COLO668 (cell line): ENCODE measurements around the gene GPR3.
A peak's percentile ranks its signal among the peaks of the same experiment; 100 is the strongest.
"Not testable (repeated sequence)": the region's sequence is repeated elsewhere in the genome, so short reads cannot be mapped to it uniquely, and the experiment has no call there.

Experiments
- DNase-seq: peaks from one replicate; lab custom pipeline; 2025; ENCODE audit not compliant: unreplicated experiment; lab: John Stamatoyannopoulos, UW

GPR3 gene

DNA sequence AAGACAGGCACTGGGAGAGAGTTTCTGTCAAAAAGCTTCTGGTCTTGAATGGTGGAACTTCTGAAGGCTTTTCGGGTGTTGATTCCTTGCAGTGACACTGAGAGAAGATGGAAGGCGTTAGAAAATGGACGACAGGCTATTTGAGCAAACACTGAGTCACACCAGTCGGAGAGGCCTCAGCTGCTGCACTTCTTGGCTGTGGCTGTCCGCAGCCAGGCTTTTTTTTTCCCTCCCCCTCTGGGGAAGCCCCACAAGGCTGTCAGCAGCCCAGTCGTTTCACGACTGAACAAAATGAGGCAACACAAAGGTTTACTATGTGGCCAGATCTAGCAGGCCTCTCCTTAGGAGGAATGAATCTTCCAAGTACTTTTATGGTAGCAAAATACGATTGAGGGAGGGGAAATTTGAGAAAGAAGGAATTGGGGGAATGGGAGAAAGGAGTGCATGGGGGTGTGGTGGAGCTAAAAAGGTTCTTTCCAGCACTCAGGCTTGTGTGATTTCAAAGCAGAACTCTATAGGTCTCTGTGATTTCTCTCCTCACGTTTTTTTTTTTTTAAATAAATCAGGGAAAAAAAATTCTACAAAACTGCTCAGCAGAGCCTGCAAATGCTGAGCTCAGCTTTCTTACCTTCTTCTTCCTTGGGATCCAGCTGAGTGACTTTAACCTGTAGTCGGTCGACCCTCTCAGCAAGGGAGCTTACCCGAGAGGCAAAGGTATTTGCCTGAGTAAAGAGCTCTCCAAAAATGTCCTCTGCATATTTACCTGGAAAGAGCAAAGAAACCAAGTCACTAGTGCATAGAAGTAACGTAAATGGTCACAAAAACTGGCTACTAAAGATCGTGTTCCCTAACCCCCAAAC is 26.1 kb downstream of the GPR3 start:
- peak; percentile 60 for DNase-seq

DNA sequence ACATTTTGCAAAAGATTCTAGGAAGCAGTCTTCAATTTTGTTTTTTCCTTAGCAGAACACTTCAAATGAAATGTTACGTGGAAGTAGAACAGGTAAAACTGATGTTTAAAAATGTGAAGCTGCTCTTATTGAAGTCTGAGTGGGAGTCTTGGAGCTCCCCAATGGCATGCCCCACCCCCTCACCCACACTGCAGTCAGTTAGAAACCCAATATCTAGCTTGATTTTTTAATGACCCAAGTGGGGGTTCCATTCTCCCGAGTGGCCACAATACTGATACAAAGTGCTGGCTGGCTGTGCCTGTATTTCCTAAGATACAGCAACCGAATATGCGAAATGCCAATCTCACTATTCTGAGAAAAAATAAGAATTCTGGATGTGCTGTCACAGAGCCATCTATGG is 31.3 kb downstream of the GPR3 start:
- DNase-seq: no peak

DNA sequence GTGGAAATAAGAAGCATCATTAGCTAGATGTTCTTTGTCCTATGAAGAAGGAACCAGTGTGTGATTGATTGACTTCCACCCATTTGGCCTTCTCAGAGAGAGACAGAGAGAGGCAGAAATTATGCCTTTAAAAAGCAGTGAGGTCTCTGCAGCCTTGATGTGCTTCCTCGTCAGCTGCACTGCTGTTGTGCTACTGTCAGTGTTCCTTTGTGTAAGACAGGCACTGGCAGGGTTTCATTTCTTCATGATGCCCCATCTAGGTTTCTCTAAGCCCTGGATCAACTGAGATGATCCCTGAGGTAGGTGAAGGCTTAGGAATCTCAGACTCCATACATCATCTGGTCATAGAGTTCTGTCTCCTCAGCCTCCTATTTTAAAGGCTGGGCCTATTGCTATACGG is 34.9 kb downstream of the GPR3 start:
- DNase-seq: no peak

DNA sequence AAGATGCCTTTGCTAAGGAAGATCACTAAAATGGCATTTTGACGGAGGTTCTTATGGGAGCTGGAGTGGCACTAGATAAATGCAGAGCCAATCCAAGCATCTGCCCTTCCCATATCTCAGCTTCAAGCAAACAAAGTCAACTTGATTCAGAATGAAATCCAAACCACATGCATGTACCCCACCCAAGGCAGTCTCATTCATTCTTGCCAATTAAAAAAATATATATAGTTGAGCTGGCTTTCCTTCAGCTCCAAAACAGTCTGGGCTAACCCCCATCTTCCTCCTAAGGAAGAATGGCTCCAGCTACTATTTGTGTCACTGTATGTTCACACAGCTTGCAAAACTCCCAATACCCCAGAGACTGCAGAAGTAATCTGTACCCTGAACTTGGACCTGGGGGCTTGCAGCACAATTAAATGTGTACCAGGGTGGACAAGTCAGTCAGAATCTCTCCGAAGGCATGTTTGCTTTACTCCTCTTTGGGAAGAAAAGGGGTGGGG is 35.4 kb downstream of the GPR3 start:
- no peak for DNase-seq

DNA sequence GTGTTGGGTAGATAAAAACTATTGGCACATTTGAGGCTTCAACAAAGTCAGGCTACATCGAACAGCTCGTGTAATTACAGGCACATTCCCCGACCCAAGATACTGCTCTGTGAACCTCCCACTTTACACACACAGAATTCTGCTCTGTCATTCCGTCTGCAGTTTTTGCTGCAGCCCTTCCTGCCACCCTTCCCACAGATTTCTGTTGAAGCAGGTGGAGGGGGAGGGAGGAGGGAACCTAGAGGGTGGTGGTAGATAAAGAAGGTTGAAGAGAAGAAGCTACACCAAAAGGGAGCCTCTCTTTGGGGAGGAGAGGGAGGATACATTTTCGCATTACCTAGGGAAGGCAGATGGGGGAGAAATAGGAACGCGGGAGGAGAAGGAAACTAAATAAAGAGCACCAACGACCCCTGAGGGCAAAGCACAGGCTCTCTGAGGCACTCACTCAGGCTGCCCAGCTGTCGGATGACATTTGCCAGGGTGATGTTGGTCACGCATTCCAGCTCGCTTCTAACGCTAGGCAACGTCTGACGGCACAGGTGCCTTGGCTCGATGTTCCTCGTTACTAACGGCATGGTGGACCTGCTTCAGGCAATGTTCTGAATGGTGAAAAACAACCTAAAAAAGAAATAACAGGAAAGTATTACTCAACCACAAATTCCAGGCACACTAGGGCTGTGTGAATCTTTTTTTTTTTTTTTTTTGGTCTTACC is 36.0 kb downstream of the GPR3 start:
- DNase-seq: peak; percentile 52

DNA sequence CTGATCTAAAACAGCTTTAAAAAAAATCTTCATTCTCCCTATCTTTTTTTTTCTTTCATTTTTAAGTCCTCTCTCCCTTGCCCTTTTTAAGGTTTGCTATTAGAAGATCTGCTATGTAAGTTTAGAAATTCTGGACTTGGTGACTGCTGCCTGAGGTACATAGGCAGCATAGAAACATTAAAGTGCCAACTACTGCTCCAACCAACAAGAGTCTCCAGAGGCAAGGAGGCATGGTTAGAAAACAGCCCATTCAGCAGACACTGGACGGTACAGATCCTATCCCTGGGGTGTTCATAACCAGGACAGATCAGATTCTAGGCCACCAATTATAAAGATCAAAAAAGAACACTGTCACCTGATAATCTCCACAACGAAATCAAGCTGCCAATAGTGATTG is 36.6 kb downstream of the GPR3 start:
- DNase-seq: no peak

DNA sequence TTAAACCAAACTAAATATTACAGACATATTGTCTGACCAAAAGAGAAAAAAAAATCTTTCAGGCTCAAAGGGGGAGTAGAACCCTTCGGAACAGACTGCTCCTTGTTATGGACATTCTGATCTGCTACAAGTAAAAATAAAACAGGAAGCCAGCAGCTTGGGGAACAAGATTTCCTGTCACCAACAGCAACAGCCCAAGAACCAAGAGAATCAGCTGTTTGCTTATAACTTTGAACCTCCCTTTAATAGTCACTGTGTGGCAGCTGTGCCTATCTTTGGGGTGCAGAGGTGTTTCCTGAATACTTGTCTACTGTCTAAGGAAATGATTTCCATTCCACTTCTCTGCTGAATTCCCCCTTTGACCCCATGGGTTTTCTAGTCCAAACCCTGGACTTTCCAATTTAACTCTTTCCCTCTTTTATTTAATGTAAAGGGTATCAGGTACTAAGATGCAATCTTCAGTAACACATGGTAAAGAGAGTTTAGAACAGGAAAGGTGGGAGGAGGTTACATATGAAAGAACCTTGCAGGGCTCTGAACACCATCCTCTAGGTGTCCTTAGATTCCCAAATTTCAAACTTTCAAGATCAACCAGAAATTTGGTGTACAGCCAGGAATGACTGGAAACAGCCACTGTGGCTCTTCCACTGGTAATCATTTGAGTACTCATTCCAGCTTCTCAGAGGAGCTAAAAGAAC is 38.6 kb downstream of the GPR3 start:
- DNase-seq: no peak

DNA sequence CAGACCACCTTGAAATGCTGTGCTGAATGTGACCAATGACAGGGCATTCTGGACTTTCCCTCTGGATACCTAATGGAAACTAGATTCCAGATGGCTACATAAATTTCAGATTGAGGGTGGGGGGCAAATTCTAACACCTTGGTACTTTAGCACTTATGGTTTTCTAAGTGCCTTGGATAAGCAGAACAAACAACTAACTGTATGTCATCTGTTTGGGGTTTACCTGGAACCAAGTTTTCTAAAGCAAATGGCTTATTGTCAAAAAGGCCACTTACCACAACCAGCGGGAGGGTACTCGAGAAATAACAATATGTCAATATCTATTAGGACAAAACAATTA is 39.1 kb downstream of the GPR3 start:
- no peak for DNase-seq

DNA sequence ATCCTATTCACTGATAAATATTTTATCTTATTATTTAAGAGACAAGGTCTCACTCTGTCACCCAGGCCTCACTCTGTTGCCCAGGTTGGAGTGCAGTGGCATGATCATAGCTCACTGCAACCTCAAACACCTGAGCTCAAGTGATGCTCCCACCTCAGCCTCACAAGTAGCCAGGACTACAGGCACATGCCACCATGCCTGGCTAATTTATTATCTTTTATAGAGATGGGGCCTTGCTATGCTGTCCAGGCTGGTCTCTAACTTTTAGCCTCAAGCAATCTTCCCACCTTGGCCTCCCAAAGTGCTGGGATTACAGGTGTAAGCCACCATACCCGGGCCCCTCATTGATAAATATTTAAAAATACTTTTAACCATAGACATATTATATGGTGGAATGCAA is 40.3 kb downstream of the GPR3 start:
- DNase-seq: not testable (repeated sequence)

DNA sequence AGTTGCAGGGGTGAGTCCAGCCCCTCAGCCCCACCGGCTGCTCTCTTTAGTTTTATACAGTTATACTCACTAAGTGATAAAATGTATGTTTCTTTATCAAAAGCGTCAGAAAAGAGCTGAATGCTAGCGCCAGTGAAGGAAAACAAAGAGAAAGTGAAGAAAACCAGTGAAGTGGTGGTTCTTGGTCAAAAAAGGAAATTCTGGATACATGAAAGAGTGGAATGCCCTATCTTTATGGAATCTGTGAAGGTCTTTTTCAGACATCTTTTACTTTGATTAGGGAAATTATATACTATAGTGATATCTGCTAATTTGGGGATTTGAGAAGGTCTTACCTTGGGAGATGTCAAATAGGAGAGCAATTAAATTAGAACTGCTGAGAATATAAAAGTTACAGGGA is 41.3 kb downstream of the GPR3 start:
- no peak for DNase-seq

DNA sequence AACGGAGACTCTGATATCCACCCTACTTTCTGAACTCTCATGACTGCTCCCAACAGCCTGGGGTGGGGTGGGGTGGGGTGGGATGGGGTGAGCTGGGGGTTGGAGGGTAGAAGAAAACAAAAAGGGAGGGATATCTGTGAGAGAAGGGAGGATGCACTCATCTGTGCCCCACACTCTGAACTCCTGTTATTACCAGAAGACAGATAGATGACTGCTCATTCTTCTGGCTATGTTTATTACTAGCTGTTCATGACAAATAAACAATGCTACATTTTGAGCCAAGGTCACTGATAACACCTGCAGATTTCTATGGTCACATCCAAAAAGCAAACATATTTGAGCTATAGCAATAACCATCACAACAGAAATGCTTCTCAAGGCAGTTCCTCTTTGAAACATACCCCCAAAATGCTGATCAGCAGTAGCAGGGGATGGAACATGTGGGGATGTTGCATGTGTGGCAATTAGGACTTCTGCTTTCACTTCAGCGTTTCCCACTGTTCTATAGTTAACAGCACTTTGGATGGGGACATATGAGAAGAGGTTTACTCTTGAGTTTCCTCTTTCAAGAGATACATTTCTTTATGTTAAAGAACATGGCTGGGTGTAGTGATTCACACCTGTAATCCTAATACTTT is 43.3 kb downstream of the GPR3 start:
- DNase-seq: no peak

DNA sequence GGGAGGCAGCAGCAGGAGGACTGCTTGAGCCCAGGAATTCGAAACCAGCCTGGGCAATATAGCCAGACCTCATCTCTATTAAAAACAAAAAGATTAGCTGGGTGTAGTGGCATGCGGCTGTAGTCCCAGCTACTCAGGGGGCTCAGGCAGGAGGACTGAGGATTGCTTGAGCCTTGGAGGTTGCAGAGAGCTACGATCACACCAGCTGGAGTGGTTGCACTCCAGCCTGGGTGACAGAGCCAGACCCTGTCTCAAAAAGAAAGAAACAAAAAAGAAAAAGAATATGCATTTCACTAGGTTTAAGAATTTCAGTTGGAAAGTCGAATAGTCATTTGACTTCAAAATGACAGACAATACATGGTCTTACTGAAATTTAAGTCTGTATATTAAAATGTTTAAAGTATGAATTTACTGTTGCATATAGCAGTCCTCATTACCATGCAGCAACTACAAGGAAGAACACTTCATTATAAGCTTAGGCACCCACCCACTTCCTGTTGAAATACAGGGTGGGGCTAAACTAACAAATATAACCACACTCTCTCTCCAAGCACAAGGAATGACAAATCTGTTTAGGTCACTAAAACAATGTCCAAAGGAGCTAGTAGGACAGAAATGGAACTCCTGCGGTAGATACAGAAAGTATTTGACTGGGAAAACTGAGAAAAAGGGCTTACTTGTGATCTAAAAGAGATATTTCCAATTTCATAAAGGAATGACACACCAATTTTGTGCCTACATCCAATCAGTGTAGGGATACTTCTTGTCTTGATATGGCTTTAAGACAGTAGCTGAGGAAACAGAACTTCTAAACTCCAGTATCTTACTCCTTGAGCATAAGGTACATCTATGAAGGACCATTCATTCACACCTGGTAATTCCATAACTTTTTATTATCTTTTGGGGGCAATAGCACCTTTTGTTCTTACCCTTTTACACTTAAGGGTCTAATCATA is 44.1 kb downstream of the GPR3 start:
- DNase-seq: no peak

DNA sequence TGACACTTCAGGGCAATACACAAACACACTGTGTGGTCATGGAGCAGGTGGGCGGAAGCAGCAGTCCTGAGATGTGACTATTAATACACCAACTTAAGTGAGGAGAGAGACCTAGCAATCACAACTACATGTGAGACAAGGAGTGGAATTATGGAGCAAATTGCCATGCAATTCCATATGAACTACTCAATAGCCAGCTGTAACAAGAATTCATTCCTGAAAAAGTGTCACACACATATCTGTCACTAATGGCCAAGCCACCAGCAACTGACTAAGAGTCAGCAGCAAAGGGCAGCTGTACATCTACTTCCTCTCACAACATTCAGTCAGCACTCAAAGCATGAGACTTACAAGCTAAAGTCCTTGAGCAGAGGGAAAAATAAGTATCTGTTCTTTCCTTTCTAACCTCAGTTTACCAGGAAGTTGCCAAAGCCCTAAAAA is 46.2 kb downstream of the GPR3 start:
- DNase-seq: peak; percentile 53

DNA sequence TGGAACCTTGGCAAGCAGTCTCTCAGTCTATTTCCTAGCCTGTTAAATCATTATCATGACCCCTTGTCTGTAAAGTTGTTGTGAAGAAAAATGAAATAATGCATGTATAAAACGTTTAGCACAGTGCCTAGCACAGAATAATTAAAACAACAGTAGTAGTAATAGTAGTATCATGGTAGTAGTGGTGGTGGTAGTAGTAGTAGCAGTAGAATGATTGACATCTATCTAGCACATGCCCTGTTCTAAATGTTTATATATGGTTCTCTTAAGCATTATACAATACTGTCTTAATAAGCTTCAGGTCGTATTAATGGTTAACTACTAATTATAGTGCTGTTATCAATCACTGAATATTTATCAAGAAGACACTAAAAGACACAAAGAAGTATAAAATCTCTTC is 46.7 kb downstream of the GPR3 start:
- no peak for DNase-seq

DNA sequence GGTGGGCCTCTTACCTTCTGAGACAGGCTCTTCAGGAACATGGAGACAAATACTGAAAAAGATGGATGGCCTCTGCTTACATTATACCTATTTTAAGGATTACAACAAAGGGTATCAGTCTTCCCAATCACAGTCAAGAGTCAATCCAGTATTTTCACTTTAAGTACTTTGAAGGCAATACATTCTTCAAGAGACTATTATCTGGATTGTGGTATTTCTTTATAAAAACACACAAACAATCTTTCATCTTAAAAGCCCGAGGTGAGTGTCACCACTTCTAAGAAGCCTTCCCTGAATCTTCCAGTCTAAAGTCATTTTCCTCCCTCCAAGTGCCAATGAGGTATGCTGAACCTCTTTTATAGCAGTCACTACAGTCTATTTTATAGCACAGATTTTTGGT is 52.2 kb downstream of the GPR3 start:
- DNase-seq: no peak
